ENCODE measurements around the gene NRARP.

Gene NRARP

GRCh38 chr9:137267933-137268355, 34.1 kb downstream of the NRARP start:
- ChIA-PET POLR2A (interaction anchor here (2.1 to 10.1 kb wide), 2 partner anchors 11 to 26 kb away, joined by 9 to 103 read pairs; partner anchors contain the start of gene TUBB4B), CTCF (interaction anchor here (0.5 to 2.1 kb wide), 4 partner anchors 12 to 221 kb away, joined by 3 to 11 read pairs (median 3); no protein-coding TSS in a partner anchor)
- peak; percentile 0; the same call in 1 of the 2 replicates for TF ChIP-seq PRDM1 (tag by site-specific recombination; IDR thresholded peaks at IDR 0.05)
- peak; percentile 31 for TF ChIP-seq ZIC2 (tag by site-specific recombination; IDR thresholded peaks at IDR 0.05)
- TF ChIP-seq PRDM6 (tag by site-specific recombination; IDR thresholded peaks at IDR 0.05), result no peak
- TF ChIP-seq ZNF585B (tag by site-specific recombination; IDR thresholded peaks at IDR 0.05), result no peak
- no peak overlapping the region for H3K4me3 ChIP-seq (ENCODE audit: low read depth, low read length)
- no peak overlapping the region for H3K27ac ChIP-seq (ENCODE audit: extremely low read depth, low read depth, low read length)
- H3K36me3 ChIP-seq (ENCODE audit: control insufficient read depth in 2 of 2, insufficient read depth in 1 of 2, low read length in 2 of 2), result peaks cover 0 to 68% of the 10 kb centered on the region in 2 experiments; a peak in 2 of 3 replicates
- no peaks in the 10 kb centered on the region for H3K4me1 ChIP-seq (ENCODE audit: control insufficient read depth, insufficient read depth, low read length)
- H3K9me3 ChIP-seq (ENCODE audit: control insufficient read depth, insufficient read depth, low read depth, low read length), result no peaks in the 10 kb centered on the region

- peak; percentile 73 for TF ChIP-seq KLF1 (tag by site-specific recombination; IDR thresholded peaks at IDR 0.05)
- no peak for TF ChIP-seq ZBTB48 (tag by site-specific recombination; IDR thresholded peaks at IDR 0.05)
- no peak for TF ChIP-seq ZNF792 (tag by site-specific recombination; IDR thresholded peaks at IDR 0.05)
- Histone ChIP-seq H3K4me3 (ENCODE audit: low read depth, low read length) (no peak overlapping the region), H3K36me3 (ENCODE audit: control insufficient read depth in 2 of 2, insufficient read depth in 1 of 2, low read length in 2 of 2) (peaks cover 0 to 60% of the 10 kb centered on the region in 2 experiments; a peak in 2 of 3 replicates), H3K9me3 (ENCODE audit: control insufficient read depth, insufficient read depth, low read depth, low read length) (no peaks in the 10 kb centered on the region), H3K4me1 (ENCODE audit: control insufficient read depth, insufficient read depth, low read length) (no peaks in the 10 kb centered on the region), H3K27ac (ENCODE audit: extremely low read depth, low read depth, low read length) (no peak overlapping the region)
- POLR2A ChIA-PET, result interaction anchor here (0.6 to 10.1 kb wide), 5 partner anchors 10 to 25 kb away, joined by 3 to 103 read pairs (median 3); partner anchors contain the start of genes STPG3 and TUBB4B
- CTCF ChIA-PET, result interaction anchor here (0.8 to 2.2 kb wide), 7 partner anchors 11 to 220 kb away, joined by 3 to 17 read pairs (median 5); a partner anchor contains a TSS
Measured at GRCh38 chr9:137266585-137267453, 35.3 kb downstream of the NRARP start.

GRCh38 chr9:137266162-137266527, 35.9 kb downstream of the NRARP start:
- TF ChIP-seq ZIC2 (tag by site-specific recombination; IDR thresholded peaks at IDR 0.05) (peak; percentile 83), KLF1 (tag by site-specific recombination; IDR thresholded peaks at IDR 0.05) (no peak)
- POLR2A ChIA-PET, result interaction anchor here (2.1 to 10.1 kb wide), 2 partner anchors 10 to 24 kb away, joined by 9 to 103 read pairs; partner anchors contain the start of gene TUBB4B
- Histone ChIP-seq H3K4me1 (ENCODE audit: control insufficient read depth, insufficient read depth, low read length) (no peaks in the 10 kb centered on the region), H3K36me3 (ENCODE audit: control insufficient read depth in 2 of 2, insufficient read depth in 1 of 2, low read length in 2 of 2) (peaks cover 0 to 58% of the 10 kb centered on the region in 2 experiments; a peak in 2 of 3 replicates), H3K4me3 (ENCODE audit: low read depth, low read length) (no peak overlapping the region), H3K9me3 (ENCODE audit: control insufficient read depth, insufficient read depth, low read depth, low read length) (no peaks in the 10 kb centered on the region), H3K27ac (ENCODE audit: extremely low read depth, low read depth, low read length) (no peak overlapping the region)
- CTCF ChIA-PET, result interaction anchor here (0.5 to 2.2 kb wide), 6 partner anchors 19 to 198 kb away, joined by 3 to 17 read pairs (median 5); a partner anchor contains a TSS

GRCh38 chr9:137265496-137266161, 36.4 kb downstream of the NRARP start:
- ChIA-PET CTCF (interaction anchor here (0.5 to 2.2 kb wide), 9 partner anchors 9 to 1785 kb away, joined by 3 to 17 read pairs (median 5); a partner anchor contains a TSS), POLR2A (interaction anchor here (0.5 to 10.1 kb wide), 2 partner anchors 24 to 136 kb away, joined by 4 to 103 read pairs; partner anchors contain the start of gene TUBB4B)
- no peak for TF ChIP-seq ZNF274 (IDR thresholded peaks at IDR 0.05; ENCODE audit: low read length)
- no peak for TF ChIP-seq ZNF274 (tag by site-specific recombination; IDR thresholded peaks at IDR 0.05; ENCODE audit: borderline replicate concordance)
- 0 out of 2 replicates have a peak, but pooled peaks have one; percentile 8 for TF ChIP-seq ZNF175 (tag by site-specific recombination; IDR thresholded peaks at IDR 0.05)
- Histone ChIP-seq H3K27ac (ENCODE audit: extremely low read depth, low read depth, low read length) (no peak overlapping the region), H3K9me3 (ENCODE audit: control insufficient read depth, insufficient read depth, low read depth, low read length) (no peaks in the 10 kb centered on the region), H3K4me1 (ENCODE audit: control insufficient read depth, insufficient read depth, low read length) (no peaks in the 10 kb centered on the region), H3K4me3 (ENCODE audit: low read depth, low read length) (no peak overlapping the region), H3K36me3 (ENCODE audit: control insufficient read depth in 2 of 2, insufficient read depth in 1 of 2, low read length in 2 of 2) (peaks cover 0 to 53% of the 10 kb centered on the region in 2 experiments; a peak in 2 of 3 replicates)
